Middle frontal gyrus (tissue), 1 donor: ENCODE results near the gene RCCD1.
A peak's percentile ranks its signal among the peaks of the same experiment; 100 is the strongest.

Experiments
- DNase-seq: peaks from one replicate; pipeline ENCODE4 v3.0.0-alpha.2; 2015; ENCODE audit warnings: low spot score; ENCODE audit errors: extremely low spot score

The RCCD1 gene

GRCh38 chr15:90962021-90962420 lies 7.3 kb downstream of the RCCD1 start:
- DNase-seq = no peak

DNA sequence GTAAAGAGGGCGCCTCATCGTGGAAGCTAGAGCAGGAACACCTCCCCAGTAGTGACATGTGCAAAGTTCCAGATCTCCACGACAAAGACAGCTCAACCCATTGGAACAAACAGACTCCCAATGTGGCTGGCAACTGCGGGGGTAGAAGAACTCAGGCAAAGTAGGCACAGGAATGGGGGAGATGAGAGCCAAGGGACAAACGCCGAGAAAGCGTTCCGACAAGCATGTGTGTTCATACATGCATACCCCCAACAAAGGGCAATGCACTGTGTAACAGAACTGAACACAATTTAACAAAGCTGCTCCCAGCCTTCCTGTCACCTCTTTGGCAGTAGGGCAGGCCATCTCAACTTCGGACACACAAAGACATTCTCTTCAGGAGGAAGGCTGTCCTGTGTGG lies 11.6 kb downstream of the RCCD1 start:
- DNase-seq = no peak

DNA sequence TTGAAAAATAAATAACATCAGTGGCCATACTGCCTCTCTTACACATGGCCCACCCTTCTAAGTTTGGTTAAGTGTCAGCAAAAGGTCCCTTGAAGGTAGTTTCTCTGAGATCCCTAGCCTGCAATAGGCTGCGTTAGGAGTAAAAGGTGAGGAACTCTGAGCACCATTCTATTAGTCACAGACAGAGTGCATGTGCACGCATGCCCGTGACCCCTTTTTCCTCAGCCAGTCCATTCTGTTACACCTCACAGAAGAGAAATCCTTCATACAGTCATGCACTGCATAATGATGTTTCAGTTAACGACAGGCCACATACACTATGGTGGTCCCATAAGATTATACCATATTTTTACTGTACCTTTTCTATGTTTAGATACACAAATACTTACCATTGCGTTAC lies 12.5 kb downstream of the RCCD1 start:
- no peak for DNase-seq

DNA sequence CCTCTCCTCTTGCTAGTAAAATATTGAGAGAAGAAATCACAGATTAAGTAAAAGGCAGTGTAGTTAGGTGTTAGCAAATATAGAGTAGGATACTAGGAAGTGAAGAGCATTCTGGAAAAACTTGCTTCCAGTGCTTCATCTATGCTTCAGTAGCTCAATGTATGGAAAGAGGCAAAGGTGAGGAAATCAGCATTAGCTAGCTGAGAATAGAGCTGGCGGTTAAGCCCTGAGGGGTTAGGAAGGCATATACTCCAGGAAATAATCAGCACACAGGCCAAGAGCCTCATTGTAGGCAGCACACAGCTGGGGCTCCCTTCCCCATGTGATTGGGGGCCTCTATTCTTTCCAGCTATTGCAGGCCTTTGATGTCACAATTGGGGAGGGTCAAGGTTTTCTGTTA lies 13.8 kb downstream of the RCCD1 start:
- DNase-seq = no peak

DNA sequence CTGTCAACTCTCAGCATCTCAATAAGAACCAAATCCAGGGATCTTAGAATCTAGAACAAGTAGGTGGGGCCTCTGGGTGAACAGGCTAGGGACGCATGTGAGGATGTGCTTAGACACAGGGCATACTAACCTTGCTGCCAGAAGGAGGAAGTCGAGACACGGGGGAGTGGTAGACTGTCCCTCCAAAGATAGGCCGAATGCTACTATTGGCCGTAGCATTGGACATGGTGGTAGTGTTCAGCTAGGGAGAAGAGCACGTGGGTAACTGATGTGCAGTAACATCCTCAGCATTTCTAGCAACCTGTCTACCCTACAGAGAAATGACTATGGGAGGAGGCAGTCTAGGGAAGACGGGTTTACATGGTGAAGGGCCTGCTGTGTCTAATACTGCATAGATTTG lies 15.6 kb downstream of the RCCD1 start:
- no peak for DNase-seq

DNA sequence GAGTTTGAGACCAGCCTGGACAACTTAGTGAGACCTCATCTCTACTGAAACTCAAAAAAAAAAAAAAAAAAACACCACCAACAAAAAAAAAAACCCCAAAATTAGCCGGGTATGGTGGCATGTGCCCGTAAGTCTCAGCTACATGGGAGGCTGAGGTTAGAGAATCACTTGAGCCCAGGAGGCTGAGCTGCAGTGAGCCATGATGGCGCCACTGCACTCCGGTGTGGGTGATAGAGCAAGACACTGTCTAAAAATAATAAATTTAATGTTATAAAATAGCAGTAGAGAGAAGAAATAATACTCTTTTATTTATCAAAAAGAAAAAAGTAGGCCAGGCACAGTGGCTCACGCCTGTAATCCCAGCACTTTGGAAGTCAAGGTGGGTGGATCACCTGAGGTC lies 17.4 kb downstream of the RCCD1 start:
- no peak for DNase-seq

DNA sequence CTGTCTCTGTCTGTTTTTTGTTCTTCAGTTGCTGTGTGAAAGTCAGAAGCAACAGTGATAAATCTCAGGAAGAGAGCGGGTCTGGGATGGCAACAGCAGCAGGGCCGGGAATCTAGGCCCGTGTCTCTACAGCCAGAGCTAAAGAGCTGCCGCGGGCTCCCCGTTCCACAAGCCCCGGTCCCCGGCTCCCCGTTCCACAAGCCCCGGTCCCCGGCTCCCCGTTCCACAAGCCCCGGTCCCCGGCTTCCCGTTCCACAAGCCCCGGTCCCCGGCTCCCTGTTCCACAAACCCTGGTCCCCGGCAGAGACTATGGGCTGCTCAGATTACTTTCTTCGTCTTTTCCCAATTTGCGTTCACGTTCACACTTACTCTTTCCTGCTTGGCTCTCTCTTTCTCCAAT lies 19.5 kb downstream of the RCCD1 start:
- no peak for DNase-seq

- no peak for DNase-seq
These were observed 24.9 kb downstream of the RCCD1 start for GRCh38 chr15:90979582-90979981.

- no peak for DNase-seq
These were observed 27.0 kb downstream of the RCCD1 start for GRCh38 chr15:90981681-90982080.

DNA sequence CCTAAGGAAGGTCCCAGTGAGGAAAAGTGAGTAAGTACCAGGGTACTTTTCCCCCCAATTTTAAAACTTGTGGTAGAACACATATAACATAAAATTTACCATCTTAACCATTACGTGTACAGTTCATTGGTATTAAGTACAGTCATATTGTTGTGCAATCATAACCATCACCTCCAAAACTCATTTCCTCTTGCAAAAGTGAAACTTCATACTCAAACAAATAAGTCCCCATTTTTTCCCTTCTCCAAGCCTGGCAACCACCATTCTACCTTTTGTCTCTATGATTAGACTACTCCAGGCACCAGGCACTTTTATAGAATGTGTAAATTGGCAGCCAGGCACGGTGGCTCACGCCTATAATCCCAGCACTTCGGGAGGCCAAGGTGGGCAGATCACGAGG lies 27.5 kb downstream of the RCCD1 start:
- DNase-seq = no peak

- no peak for DNase-seq
These were observed 32.3 kb downstream of the RCCD1 start for GRCh38 chr15:90986790-90987507.

DNA sequence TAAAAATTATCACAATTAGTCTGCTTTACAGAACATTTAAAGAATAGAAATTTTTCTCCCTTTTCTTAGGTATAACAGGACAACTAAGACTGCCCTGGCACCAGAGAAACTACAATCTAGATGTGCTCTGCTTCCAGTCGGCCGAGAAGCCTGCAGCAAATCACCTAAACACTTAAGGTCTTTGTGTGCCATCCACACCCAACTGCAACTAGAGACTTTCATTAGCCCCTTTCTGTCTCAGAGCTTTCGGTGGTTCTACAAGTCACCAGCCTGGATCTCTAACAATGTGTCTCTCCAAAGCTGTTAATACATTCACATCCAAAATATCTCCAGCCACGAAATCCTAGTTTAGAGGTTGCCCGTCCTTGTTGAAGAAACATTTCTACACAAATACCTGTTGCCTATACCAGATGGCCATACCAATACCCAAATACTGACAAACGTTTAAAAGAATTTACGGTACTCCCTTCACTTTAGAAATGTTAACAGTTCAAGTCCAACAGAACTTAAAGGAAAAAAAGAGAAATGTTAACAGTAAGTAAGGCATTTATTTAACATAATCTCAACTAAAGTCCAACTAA lies 33.0 kb downstream of the RCCD1 start:
- DNase-seq = no peak

GRCh38 chr15:90988296-90988695 lies 33.6 kb downstream of the RCCD1 start:
- DNase-seq = no peak

DNA sequence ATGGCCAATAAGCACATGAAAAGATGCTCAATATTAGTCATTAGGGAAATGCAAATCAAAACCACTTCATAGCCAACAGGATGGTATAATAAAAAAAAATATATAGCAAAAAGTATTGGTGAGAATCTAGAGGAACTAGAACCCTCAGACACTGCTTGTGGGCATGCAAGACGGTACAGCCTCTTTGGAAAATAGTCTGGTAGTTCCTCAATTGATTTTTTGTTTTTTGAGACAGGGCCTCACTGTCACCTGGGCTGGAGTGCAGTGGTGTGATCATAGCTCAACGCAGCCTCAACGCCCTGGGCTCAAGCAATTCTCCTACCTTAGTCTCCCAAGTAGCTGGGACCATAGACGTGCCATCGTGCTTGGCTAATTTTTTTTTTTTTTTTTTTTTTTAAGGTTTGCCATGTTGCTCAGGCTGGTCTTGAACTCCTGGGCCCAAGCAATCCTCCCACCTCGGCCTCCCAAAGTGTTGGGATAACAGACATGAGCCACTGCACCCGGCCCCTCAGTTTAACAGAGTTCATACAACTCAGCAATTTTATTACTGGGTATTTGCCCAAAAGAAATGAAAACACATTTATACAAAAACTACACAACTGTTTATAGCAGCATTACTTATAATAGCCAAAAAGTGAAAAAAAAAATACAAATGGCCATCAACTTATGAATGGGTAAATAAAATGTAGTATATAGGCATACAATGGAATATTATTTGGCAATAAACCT lies 34.5 kb downstream of the RCCD1 start:
- no peak for DNase-seq

DNA sequence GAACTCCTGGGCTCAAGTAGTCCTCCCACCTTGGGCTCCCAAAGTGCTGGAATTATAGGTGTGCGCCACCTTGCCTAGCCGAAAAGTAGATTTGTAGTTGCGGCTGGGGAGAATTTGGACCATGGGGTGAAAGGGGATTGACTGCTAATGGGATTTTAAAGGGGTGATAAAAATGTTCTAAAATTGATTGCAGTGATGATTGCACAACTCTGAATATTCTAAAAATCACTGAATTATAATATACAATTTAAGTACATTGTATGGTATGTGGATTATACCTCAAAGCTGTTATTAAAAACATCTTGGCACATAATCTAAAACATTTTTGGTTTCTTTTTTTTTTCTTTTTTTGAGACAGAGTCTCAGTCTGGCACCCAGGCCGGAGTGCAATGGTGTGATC lies 35.8 kb downstream of the RCCD1 start:
- DNase-seq = no peak

DNA sequence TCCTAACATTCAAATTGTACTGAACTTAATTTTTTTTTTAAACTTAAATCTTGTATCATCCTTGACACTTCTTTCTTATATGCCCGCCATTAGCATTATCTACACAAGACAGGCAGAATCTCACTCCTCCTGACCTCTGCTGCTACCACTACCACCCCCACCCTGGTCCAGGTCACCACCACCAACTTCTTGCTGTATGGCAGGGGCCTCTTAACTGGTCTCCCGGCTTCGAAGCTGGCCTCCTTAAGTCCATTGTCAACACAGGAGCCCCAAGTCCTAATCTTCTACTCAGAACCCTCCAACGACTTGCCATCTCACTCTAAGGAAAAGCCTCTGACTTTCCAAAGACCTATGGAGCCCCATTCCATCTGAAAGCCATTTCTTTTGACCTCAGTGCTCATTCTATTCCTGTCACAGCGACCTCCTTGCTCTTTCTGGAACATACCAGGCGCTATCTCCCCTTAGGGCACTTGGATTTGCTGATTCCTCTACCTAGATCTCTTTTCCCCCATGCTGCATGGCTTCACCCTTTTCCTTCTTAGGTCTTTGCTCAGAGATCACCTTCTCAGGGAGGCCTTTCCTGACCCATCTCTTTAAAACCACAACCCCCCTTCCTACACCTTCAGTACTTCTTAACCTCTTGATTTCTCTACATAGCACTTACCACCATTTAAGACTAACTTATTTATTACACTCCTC lies 37.1 kb downstream of the RCCD1 start:
- no peak for DNase-seq

DNA sequence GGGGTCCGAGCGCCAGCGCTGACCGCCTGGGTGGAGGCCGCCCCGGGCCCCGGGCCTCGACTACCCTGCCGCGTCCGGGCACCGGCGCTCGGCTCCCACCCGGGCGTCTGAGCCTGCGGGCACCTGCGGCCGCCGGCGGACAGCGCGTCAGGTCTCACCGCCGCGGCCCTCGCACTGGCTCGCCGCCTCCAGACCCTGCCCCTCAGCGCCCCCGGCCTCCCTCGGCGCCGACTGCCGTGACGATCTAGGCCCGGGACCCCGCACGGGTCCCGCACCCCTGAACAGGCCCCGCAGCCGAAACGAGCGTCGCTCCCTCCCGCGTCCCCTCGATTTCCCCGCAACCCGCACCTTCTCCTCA lies 39.4 kb downstream of the RCCD1 start:
- DNase-seq = no peak

DNA sequence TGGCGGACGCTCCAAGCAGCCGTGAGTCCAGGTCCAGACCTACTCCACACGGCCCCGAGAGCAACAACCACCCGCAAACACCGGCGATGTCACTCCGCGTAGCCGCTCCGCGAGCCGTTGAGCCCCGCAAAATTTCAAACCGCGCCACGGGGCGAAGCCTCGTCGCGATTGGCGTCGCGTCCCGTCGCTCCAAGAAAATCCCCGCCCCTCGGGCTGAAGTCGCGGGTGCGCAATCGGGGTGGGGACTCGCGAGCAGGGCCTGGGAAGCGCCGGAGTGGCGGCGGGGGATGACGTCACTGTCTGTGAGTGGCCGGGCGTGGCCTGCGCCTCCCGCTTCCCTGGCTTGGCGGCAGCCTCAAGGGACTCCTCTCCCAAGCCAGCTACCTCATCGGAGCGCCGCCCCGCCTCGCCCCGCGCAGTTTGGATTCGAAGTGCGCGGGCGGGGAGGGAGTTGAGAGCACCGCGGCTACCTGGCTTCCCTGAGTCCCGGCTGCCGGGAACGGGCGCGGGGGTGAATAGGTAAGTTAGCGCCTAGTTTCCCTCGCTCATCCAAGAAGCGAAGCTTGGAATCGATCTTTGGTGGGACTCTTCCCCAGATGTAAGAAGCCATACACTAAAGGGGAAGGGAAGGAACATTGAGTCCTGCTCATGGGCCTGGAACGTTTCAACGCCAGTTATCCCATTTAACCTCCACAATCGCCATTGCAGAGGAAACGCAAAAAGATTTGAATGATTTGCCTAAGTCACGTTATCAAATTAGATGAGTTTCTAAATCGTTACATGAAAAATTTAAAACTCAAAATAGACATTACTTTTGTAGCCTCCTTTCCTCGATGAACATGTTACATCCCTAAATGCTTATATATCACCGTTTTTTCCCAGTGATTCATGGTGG lies 40.0 kb downstream of the RCCD1 start, which contains the start of gene PRC1:
PRC1 (minus strand) TSS at position 119 of the 895 bp plus-strand sequence; CDS start at position 1, 118 bp downstream.
- peak; percentile 95 for DNase-seq

GRCh38 chr15:90998737-90999136 lies 44.1 kb downstream of the RCCD1 start:
- DNase-seq = no peak

GRCh38 chr15:91001209-91001608 lies 46.5 kb downstream of the RCCD1 start:
- no peak for DNase-seq

- DNase-seq = no peak
These were observed 52.6 kb downstream of the RCCD1 start for GRCh38 chr15:91007266-91007665.
